Trophoblast cell (in vitro differentiated cells and primary cell): ENCODE data around the gene EXOSC5.
"Not testable (repeated sequence)": the region's sequence is repeated elsewhere in the genome, so short reads cannot be mapped to it uniquely, and the experiment has no call there.

Source experiments
- DNase-seq, 2 donors: peaks; one replicate each; pipeline ENCODE4 v3.0.0-alpha.2; 2016
- H2AFZ ChIP-seq: 2 replicates; pipeline ENCODE4 v1.6.1; 2013; ENCODE audit warnings: low read length, moderate library complexity, mild to moderate bottlenecking; ENCODE audit not compliant: insufficient read depth, poor library complexity
- H2AK5ac ChIP-seq: 2 replicates; pipeline ENCODE4 v1.6.1; 2013; ENCODE audit warnings: mild to moderate bottlenecking, low read length
- H2BK120ac ChIP-seq: 2 replicates; pipeline ENCODE4 v1.6.1; 2013; ENCODE audit warnings: low read length, mild to moderate bottlenecking, moderate library complexity; ENCODE audit not compliant: insufficient read depth, poor library complexity
- H2BK12ac ChIP-seq: 2 replicates; pipeline ENCODE4 v1.6.1; 2013; ENCODE audit warnings: mild to moderate bottlenecking, low read length, moderate library complexity
- H2BK5ac ChIP-seq: 2 replicates; pipeline ENCODE4 v1.6.1; 2013; ENCODE audit warnings: low read length, low read depth, moderate library complexity, mild to moderate bottlenecking; ENCODE audit not compliant: poor library complexity
- H3K14ac ChIP-seq: 2 replicates; pipeline ENCODE4 v1.6.1; 2013; ENCODE audit warnings: mild to moderate bottlenecking, low read length
- H3K18ac ChIP-seq: 2 replicates; pipeline ENCODE4 v1.6.1; 2013; ENCODE audit warnings: mild to moderate bottlenecking, low read length
- H3K23ac ChIP-seq: 2 replicates; pipeline ENCODE4 v1.6.1; 2013; ENCODE audit warnings: low read length
- H3K27ac ChIP-seq: 2 replicates; pipeline ENCODE4 v1.5.1; 2013; ENCODE audit warnings: low read depth, mild to moderate bottlenecking, inconsistent platforms, low read length, moderate library complexity
- H3K27me3 ChIP-seq: 2 replicates; pipeline ENCODE4 v1.6.1; 2013; ENCODE audit warnings: inconsistent platforms, mild to moderate bottlenecking, low read length, moderate library complexity; ENCODE audit not compliant: insufficient read depth
- H3K36me3 ChIP-seq, 2 experiments: 1 replicate in 1 of 2; 2 replicates in 1 of 2; pipeline ENCODE4 v1.6.1; 2013; ENCODE audit warnings: low read length in 2 of 2, mild to moderate bottlenecking in 2 of 2, moderate library complexity in 1 of 2; ENCODE audit not compliant: insufficient read depth in 2 of 2, control insufficient read depth in 1 of 2
- H3K4ac ChIP-seq: 2 replicates; pipeline ENCODE4 v1.6.1; 2013; ENCODE audit warnings: low read depth, mild to moderate bottlenecking, low read length, moderate library complexity
- H3K4me1 ChIP-seq, 2 experiments: 1 replicate in 1 of 2; 2 replicates in 1 of 2; pipeline ENCODE4 v1.6.1; 2013; ENCODE audit warnings: low read length in 2 of 2, mild to moderate bottlenecking in 2 of 2, moderate library complexity in 1 of 2; ENCODE audit not compliant: insufficient read depth in 2 of 2, control insufficient read depth in 1 of 2
- H3K4me2 ChIP-seq: 2 replicates; pipeline ENCODE4 v1.6.1; 2013; ENCODE audit warnings: inconsistent platforms, mild to moderate bottlenecking, low read length, moderate library complexity
- H3K4me3 ChIP-seq: 2 replicates; pipeline ENCODE4 v1.5.1; 2013; ENCODE audit warnings: mild to moderate bottlenecking, low read depth, low read length, inconsistent platforms
- H3K79me1 ChIP-seq: one replicate; pipeline ENCODE4 v1.6.1; 2013; ENCODE audit warnings: low read length
- H3K79me2 ChIP-seq: 2 replicates; pipeline ENCODE4 v1.6.1; 2013; ENCODE audit warnings: low read length, mild to moderate bottlenecking; ENCODE audit not compliant: control insufficient read depth, insufficient read depth, poor library complexity
- H3K9ac ChIP-seq: 2 replicates; pipeline ENCODE4 v1.6.1; 2013; ENCODE audit warnings: mild to moderate bottlenecking, low read length
- H3K9me3 ChIP-seq: 2 replicates; pipeline ENCODE4 v1.6.1; 2013; ENCODE audit warnings: low read depth, mild to moderate bottlenecking, control low read depth, inconsistent platforms, low read length; ENCODE audit not compliant: insufficient read depth
- H4K12ac ChIP-seq: 2 replicates; pipeline ENCODE4 v1.6.1; 2013; ENCODE audit warnings: low read depth, mild to moderate bottlenecking, low read length, moderate library complexity
- H4K8ac ChIP-seq: 2 replicates; pipeline ENCODE4 v1.6.1; 2013; ENCODE audit warnings: low read depth, mild to moderate bottlenecking, low read length, moderate library complexity
- H4K91ac ChIP-seq: one replicate; pipeline ENCODE4 v1.6.1; 2013; ENCODE audit warnings: low read depth, mild to moderate bottlenecking, low read length, moderate library complexity
- WGBS: extraction: QIAGEN DNeasy Blood & Tissue Kit; methylation state at CpG from one replicate; pipeline ENCODE4 v1.1.7; 2013; ENCODE audit warnings: missing lambda C conversion rate; ENCODE audit not compliant: insufficient read length, insufficient coverage; ENCODE audit errors: extremely low coverage; 5-methylcytosine and 5-hydroxymethylcytosine counted together

Gene EXOSC5

GRCh38 chr19:41351339-41352245 is 45.6 kb downstream of the EXOSC5 start:
- Histone ChIP-seq H3K23ac (no peak overlapping the region), H3K9ac (peak overlapping the region; percentile 69), H2AFZ (no peak overlapping the region), H3K79me1 (peaks cover 26% of the 10 kb centered on the region), H3K14ac (peak overlapping the region; percentile 57), H3K4me2 (peak overlapping the region; percentile 75), H3K79me2 (peaks cover 18% of the 10 kb centered on the region), H2AK5ac (no peak overlapping the region), H4K12ac (no peak overlapping the region), H3K18ac (peak overlapping the region; percentile 55), H3K4me1 (peaks cover 0 to 8% of the 10 kb centered on the region in 2 experiments), H3K4me3 (peak overlapping the region; percentile 82), H4K91ac (peak overlapping the region; percentile 30), H2BK12ac (no peak overlapping the region), H3K27me3 (peaks cover 13% of the 10 kb centered on the region), H3K9me3 (peaks cover 5% of the 10 kb centered on the region), H2BK120ac (peak overlapping the region; percentile 34), H3K36me3 (peaks cover 10 to 12% of the 10 kb centered on the region in 2 experiments), H4K8ac (no peak overlapping the region), H3K27ac (no peak overlapping the region), H3K4ac (no peak overlapping the region), H2BK5ac (no peak overlapping the region)
- no CpG with 5 or more reads among the region's 58 CpGs for WGBS
- DNase-seq = peak; percentile 53 to 62

GRCh38 chr19:41350735-41351338 is 46.3 kb downstream of the EXOSC5 start:
- DNase-seq = no peak
- no CpG with 5 or more reads among the region's 22 CpGs for WGBS
- Histone ChIP-seq H3K27ac (no peak overlapping the region), H3K14ac (peak overlapping the region; percentile 9), H4K12ac (no peak overlapping the region), H3K4me2 (peak overlapping the region; percentile 75), H3K23ac (peak overlapping the region; percentile 23), H4K8ac (no peak overlapping the region), H3K9me3 (peaks cover 5% of the 10 kb centered on the region), H3K4ac (no peak overlapping the region), H3K36me3 (peaks cover 14 to 19% of the 10 kb centered on the region in 2 experiments), H3K4me1 (peaks cover 0 to 8% of the 10 kb centered on the region in 2 experiments), H2BK12ac (no peak overlapping the region), H4K91ac (no peak overlapping the region), H3K18ac (peak overlapping the region; percentile 55), H2AFZ (no peak overlapping the region), H2AK5ac (no peak overlapping the region), H2BK120ac (no peak overlapping the region), H3K9ac (peak overlapping the region; percentile 24), H3K79me1 (peaks cover 26% of the 10 kb centered on the region), H3K27me3 (peaks cover 13% of the 10 kb centered on the region), H3K79me2 (peaks cover 18% of the 10 kb centered on the region), H2BK5ac (no peak overlapping the region), H3K4me3 (peak overlapping the region; percentile 82)

GRCh38 chr19:41346916-41347315 is 50.2 kb downstream of the EXOSC5 start:
- not testable (repeated sequence) for DNase-seq, H3K27me3 ChIP-seq, H2BK12ac ChIP-seq

GRCh38 chr19:41344162-41344561 is 53.0 kb downstream of the EXOSC5 start:
- Histone ChIP-seq H3K9ac (no peak overlapping the region), H2AFZ (no peak overlapping the region)
- no CpG with 5 or more reads among the region's 2 CpGs for WGBS

More at GRCh38 chr19:41346916-41347315, 50.2 kb downstream of the EXOSC5 start:
- not testable (repeated sequence) for H3K14ac ChIP-seq, H4K8ac ChIP-seq, H4K12ac ChIP-seq, H3K4me2 ChIP-seq, H2BK120ac ChIP-seq, H2BK5ac ChIP-seq, H3K9me3 ChIP-seq, H3K79me2 ChIP-seq, H3K4me1 ChIP-seq, H3K4me3 ChIP-seq, H4K91ac ChIP-seq, H2AK5ac ChIP-seq, H3K23ac ChIP-seq, H3K18ac ChIP-seq, H2AFZ ChIP-seq, H3K4ac ChIP-seq, H3K9ac ChIP-seq, H3K27ac ChIP-seq, H3K79me1 ChIP-seq
- WGBS = no CpG with 5 or more reads among the region's 9 CpGs
- peaks cover 45 to 47% of the 10 kb centered on the region in 2 experiments for H3K36me3 ChIP-seq

More at GRCh38 chr19:41344162-41344561, 53.0 kb downstream of the EXOSC5 start:
- Histone ChIP-seq H3K4me3 (no peak overlapping the region), H3K27ac (no peak overlapping the region), H3K4me2 (no peak overlapping the region), H3K27me3 (no peaks in the 10 kb centered on the region), H4K12ac (no peak overlapping the region), H3K4me1 (no peaks in the 10 kb centered on the region), H3K23ac (no peak overlapping the region), H3K79me2 (no peaks in the 10 kb centered on the region), H3K36me3 (peaks cover 57 to 65% of the 10 kb centered on the region in 2 experiments), H3K4ac (no peak overlapping the region), H2BK120ac (no peak overlapping the region), H3K79me1 (no peaks in the 10 kb centered on the region), H2BK5ac (no peak overlapping the region), H3K9me3 (no peaks in the 10 kb centered on the region), H4K91ac (no peak overlapping the region), H2BK12ac (no peak overlapping the region), H3K18ac (no peak overlapping the region), H3K14ac (no peak overlapping the region), H4K8ac (no peak overlapping the region), H2AK5ac (no peak overlapping the region)
- DNase-seq = no peak
